CD4-positive, alpha-beta T cell (primary cell): ENCODE measurements around the gene ARL15. TPM values are rescaled to one million over a fixed set of nuclear protein-coding genes. Genes with fewer than 3 reads are reported as not detected.

Source experiments
- ATAC-seq: fragments of 200-7000 bp; cut with Tn5 transposase; one replicate; pipeline ENCODE4 v1.10.0; 2022; ENCODE audit warnings: mild to moderate bottlenecking; ENCODE audit not compliant: poor library complexity
- CTCF ChIA-PET: fragments of 350-600 bp; sonication (Branson Sonifier 250); formaldehyde crosslinking; loops from one replicate; lab custom pipeline; 2021; ENCODE audit warnings: antibody characterized with exemption, inconsistent platforms; lab: Charles Lee
- POLR2A ChIA-PET: fragments of 350-600 bp; sonication (Branson Sonifier 250); formaldehyde crosslinking; loops from one replicate; lab custom pipeline; 2021; ENCODE audit warnings: antibody characterized with exemption, inconsistent platforms; lab: Charles Lee
- DNase-seq, 14 experiments: peaks; one replicate each; pipeline ENCODE4 v3.0.0-alpha.2; 2013 to 2020; ENCODE audit warnings: mixed read lengths in 2 of 14
- H3K27ac ChIP-seq, 2 donors: one replicate each; pipeline versions ENCODE4 v1.5.1 to v1.7.0; 2013; ENCODE audit warnings: low read length in 2 of 2, low read depth in 1 of 2, mild to moderate bottlenecking in 1 of 2
- H3K27me3 ChIP-seq, 2 experiments: 1 replicate in 1 of 2; 2 replicates in 1 of 2; pipeline versions ENCODE4 v1.6.1 to v1.7.0; 2013; ENCODE audit warnings: low read length in 2 of 2, control low read depth in 1 of 2, mild to moderate bottlenecking in 1 of 2, moderate library complexity in 1 of 2; ENCODE audit not compliant: insufficient read depth in 2 of 2, control insufficient read depth in 1 of 2
- H3K36me3 ChIP-seq: one replicate; pipeline ENCODE4 v1.6.1; 2013; ENCODE audit warnings: low read length, control low read depth; ENCODE audit not compliant: insufficient read depth
- H3K4me1 ChIP-seq: one replicate; pipeline ENCODE4 v1.6.1; 2013; ENCODE audit warnings: low read length, control low read depth; ENCODE audit not compliant: insufficient read depth
- H3K4me3 ChIP-seq: one replicate; pipeline ENCODE4 v1.5.1; 2013; ENCODE audit warnings: mild to moderate bottlenecking, low read length, moderate library complexity
- H3K9me3 ChIP-seq, 2 experiments: 1 replicate in 1 of 2; 2 replicates in 1 of 2; pipeline versions ENCODE4 v1.6.1 to v1.7.0; 2013; ENCODE audit warnings: low read length in 2 of 2, mild to moderate bottlenecking in 2 of 2, control low read depth in 1 of 2, moderate library complexity in 1 of 2; ENCODE audit not compliant: control insufficient read depth in 1 of 2, insufficient read depth in 1 of 2
- H3K27ac Mint-ChIP-seq: one replicate; pipeline ENCODE4 v1.8.0; 2020; ENCODE audit warnings: mixed read lengths
- H3K27me3 Mint-ChIP-seq: one replicate; pipeline ENCODE4 v1.8.0; 2021; ENCODE audit warnings: mixed read lengths
- H3K36me3 Mint-ChIP-seq: one replicate; pipeline ENCODE4 v1.8.0; 2021; ENCODE audit warnings: low read depth, mixed read lengths
- H3K4me1 Mint-ChIP-seq: one replicate; pipeline ENCODE4 v1.8.0; 2021; ENCODE audit warnings: low read depth, mixed read lengths
- H3K4me3 Mint-ChIP-seq: one replicate; pipeline ENCODE4 v1.8.0; 2020; ENCODE audit warnings: mild to moderate bottlenecking, mixed read lengths
- H3K9me3 Mint-ChIP-seq: one replicate; pipeline ENCODE4 v1.8.0; 2020; ENCODE audit warnings: mixed read lengths
- CTCF ChIP-seq: fragments of 200-600 bp; IDR thresholded peaks from one replicate; pipeline ENCODE4 v1.8.0; 2022; ENCODE audit warnings: antibody characterized with exemption, mild to moderate bottlenecking
- intact Hi-C, 2 experiments: fragments of 100-400 bp; cut with DNase I in 1 of 2; cut with micrococcal nuclease in 1 of 2; formaldehyde crosslinking; loops; one replicate each; pipeline versions ENCODE4 v1.15.1 to v1.9.0; 2023 to 2025; cut with DNase I, micrococcal nuclease
- total RNA-seq, 174 experiments: library from RNA in 2 of 174; stranded (reverse) in 2 of 174; gene quantifications; one replicate each; pipeline ENCODE4 v1.2.3 and lab custom pipeline; 2021 to 2026

ARL15 gene
- total RNA-seq, 2 experiments from 2014 or later: 9.1 to 10.6 TPM

- ATAC-seq: no peak
- Mint-ChIP-seq H3K27ac (no peak overlapping the region), H3K36me3 (peaks cover 16% of the 10 kb centered on the region), H3K4me3 (no peak overlapping the region), H3K4me1 (peaks cover 5% of the 10 kb centered on the region), H3K9me3 (peaks cover 2% of the 10 kb centered on the region), H3K27me3 (no peaks in the 10 kb centered on the region)
- H3K36me3 ChIP-seq: no peaks in the 10 kb centered on the region
- H3K4me3 ChIP-seq: no peak overlapping the region
- H3K27me3 ChIP-seq: no peaks in the 10 kb centered on the region
- H3K9me3 ChIP-seq: no peaks in the 10 kb centered on the region
- intact Hi-C loops: no loop called here
- POLR2A ChIA-PET: no interaction called here
- no peak for TF ChIP-seq CTCF
- H3K27ac ChIP-seq: no peak overlapping the region
- no peaks in the 10 kb centered on the region for H3K4me1 ChIP-seq
- CTCF ChIA-PET: interaction anchor here (1.0 kb wide), 1 partner anchor 9 kb away, joined by 3 read pairs; no protein-coding TSS in a partner anchor
- DNase-seq: no peak
Observed at GRCh38 chr5:54186108-54186507, 124.3 kb downstream of the ARL15 start.

GRCh38 chr5:54184806-54185205, 125.6 kb downstream of the ARL15 start:
- Mint-ChIP-seq H3K9me3 (peaks cover 2% of the 10 kb centered on the region), H3K36me3 (peaks cover 16% of the 10 kb centered on the region), H3K4me1 (peaks cover 5% of the 10 kb centered on the region), H3K27ac (no peak overlapping the region), H3K27me3 (no peaks in the 10 kb centered on the region), H3K4me3 (no peak overlapping the region)
- no peak for TF ChIP-seq CTCF
- H3K9me3 ChIP-seq: no peaks in the 10 kb centered on the region
- no peaks in the 10 kb centered on the region for H3K27me3 ChIP-seq
- no peak for DNase-seq
- no peaks in the 10 kb centered on the region for H3K4me1 ChIP-seq
- intact Hi-C loops: no loop called here
- ChIA-PET POLR2A (no interaction called here), CTCF (no interaction called here)
- H3K36me3 ChIP-seq: no peaks in the 10 kb centered on the region
- no peak for ATAC-seq
- H3K27ac ChIP-seq: no peak overlapping the region
- no peak overlapping the region for H3K4me3 ChIP-seq

- no peak for ATAC-seq
- no peaks in the 10 kb centered on the region for H3K27me3 Mint-ChIP-seq
Observed at GRCh38 chr5:54180630-54181031, 129.7 kb downstream of the ARL15 start.

More at GRCh38 chr5:54180630-54181031, 129.7 kb downstream of the ARL15 start:
- Histone ChIP-seq H3K4me1 (no peaks in the 10 kb centered on the region), H3K9me3 (no peaks in the 10 kb centered on the region), H3K27ac (no peak overlapping the region), H3K36me3 (no peaks in the 10 kb centered on the region), H3K27me3 (no peaks in the 10 kb centered on the region), H3K4me3 (no peak overlapping the region)
- Mint-ChIP-seq H3K4me3 (no peak overlapping the region), H3K36me3 (peaks cover 29% of the 10 kb centered on the region), H3K4me1 (peaks cover 9% of the 10 kb centered on the region), H3K27ac (no peak overlapping the region), H3K9me3 (peaks cover 2% of the 10 kb centered on the region)
- TF ChIP-seq CTCF: no peak
- ChIA-PET CTCF (no interaction called here), POLR2A (no interaction called here)
- DNase-seq: no peak
- intact Hi-C loops: no loop called here
